IMR-90 (cell line): ENCODE results near the gene AMIGO2.

Experiments
- BHLHE40 ChIP-seq: fragments of 150-350 bp; IDR thresholded peaks from 2 replicates; pipeline ENCODE4 v1.6.1; 2016; ENCODE audit warnings: mild to moderate bottlenecking, low read depth, low read length
- CHD1 ChIP-seq: IDR thresholded peaks from 2 replicates; pipeline ENCODE4 v1.6.1; 2012; ENCODE audit warnings: low read depth, low read length, improper control_type of control experiment
- FOS ChIP-seq: fragments of 150-350 bp; IDR thresholded peaks from 2 replicates; pipeline ENCODE4 v1.6.1; 2016; ENCODE audit warnings: low read depth, low read length
- MAZ ChIP-seq: IDR thresholded peaks from 2 replicates; pipeline ENCODE4 v1.6.1; 2012; ENCODE audit warnings: low read depth, mild to moderate bottlenecking, low read length, improper control_type of control experiment, moderate library complexity, borderline replicate concordance
- MXI1 ChIP-seq: IDR thresholded peaks from 2 replicates; pipeline ENCODE4 v1.6.1; 2012; ENCODE audit warnings: low read depth, mild to moderate bottlenecking, low read length, moderate library complexity, borderline replicate concordance
- NFE2L2 ChIP-seq: fragments of 150-350 bp; IDR thresholded peaks from 2 replicates; pipeline ENCODE4 v1.6.1; 2016; ENCODE audit warnings: low read depth, mild to moderate bottlenecking, low read length
- POLR2A ChIP-seq: IDR thresholded peaks from 2 replicates; pipeline ENCODE4 v1.6.1; 2012; ENCODE audit warnings: mild to moderate bottlenecking, low read depth, low read length
- SMC3 ChIP-seq: fragments of 150-350 bp; IDR thresholded peaks from 2 replicates; pipeline ENCODE4 v1.6.1; 2016; ENCODE audit warnings: low read depth, mild to moderate bottlenecking, antibody characterized with exemption, low read length, moderate library complexity
- TF ChIP-seq, protein P1 (sequence below): conservative IDR thresholded peaks from 2 replicates; pipeline ENCODE4 v1.5.1; 2012; ENCODE audit warnings: mild to moderate bottlenecking, low read depth, low read length, improper control_type of control experiment
- TF ChIP-seq, protein P2 (sequence below): fragments of 150-350 bp; IDR thresholded peaks from 2 replicates; pipeline ENCODE4 v1.6.1; 2016; ENCODE audit warnings: low read depth, mild to moderate bottlenecking, low read length, moderate library complexity, borderline replicate concordance
- TF ChIP-seq, protein P3 (sequence below): fragments of 150-350 bp; IDR thresholded peaks from 2 replicates; pipeline ENCODE4 v1.6.1; 2017; ENCODE audit warnings: mild to moderate bottlenecking, antibody characterized with exemption, low read length, low read depth

DNA sequence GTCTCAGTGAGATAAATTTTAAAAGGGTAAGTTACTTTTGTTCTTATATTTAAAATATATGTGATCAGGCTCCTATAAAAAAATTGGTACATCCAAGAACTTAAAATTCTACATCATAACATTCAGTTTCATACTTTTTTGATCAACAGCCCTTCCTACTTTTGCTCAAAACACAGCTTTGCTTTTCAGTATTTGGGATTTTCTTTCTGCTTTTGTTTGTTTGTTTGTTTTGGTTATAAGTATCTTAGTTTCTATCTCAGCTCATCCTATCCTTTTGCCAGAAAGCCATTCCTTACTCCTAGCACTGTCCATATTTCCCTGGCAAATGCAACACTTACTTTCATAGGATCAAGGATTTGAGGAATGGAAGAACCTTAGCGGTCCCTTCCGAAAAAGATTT, 5.0 kb downstream of the AMIGO2 start:
- TF ChIP-seq, protein P1, sequence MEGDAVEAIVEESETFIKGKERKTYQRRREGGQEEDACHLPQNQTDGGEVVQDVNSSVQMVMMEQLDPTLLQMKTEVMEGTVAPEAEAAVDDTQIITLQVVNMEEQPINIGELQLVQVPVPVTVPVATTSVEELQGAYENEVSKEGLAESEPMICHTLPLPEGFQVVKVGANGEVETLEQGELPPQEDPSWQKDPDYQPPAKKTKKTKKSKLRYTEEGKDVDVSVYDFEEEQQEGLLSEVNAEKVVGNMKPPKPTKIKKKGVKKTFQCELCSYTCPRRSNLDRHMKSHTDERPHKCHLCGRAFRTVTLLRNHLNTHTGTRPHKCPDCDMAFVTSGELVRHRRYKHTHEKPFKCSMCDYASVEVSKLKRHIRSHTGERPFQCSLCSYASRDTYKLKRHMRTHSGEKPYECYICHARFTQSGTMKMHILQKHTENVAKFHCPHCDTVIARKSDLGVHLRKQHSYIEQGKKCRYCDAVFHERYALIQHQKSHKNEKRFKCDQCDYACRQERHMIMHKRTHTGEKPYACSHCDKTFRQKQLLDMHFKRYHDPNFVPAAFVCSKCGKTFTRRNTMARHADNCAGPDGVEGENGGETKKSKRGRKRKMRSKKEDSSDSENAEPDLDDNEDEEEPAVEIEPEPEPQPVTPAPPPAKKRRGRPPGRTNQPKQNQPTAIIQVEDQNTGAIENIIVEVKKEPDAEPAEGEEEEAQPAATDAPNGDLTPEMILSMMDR: no peak
- TF ChIP-seq, protein P2, sequence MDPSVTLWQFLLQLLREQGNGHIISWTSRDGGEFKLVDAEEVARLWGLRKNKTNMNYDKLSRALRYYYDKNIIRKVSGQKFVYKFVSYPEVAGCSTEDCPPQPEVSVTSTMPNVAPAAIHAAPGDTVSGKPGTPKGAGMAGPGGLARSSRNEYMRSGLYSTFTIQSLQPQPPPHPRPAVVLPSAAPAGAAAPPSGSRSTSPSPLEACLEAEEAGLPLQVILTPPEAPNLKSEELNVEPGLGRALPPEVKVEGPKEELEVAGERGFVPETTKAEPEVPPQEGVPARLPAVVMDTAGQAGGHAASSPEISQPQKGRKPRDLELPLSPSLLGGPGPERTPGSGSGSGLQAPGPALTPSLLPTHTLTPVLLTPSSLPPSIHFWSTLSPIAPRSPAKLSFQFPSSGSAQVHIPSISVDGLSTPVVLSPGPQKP: no peak
- TF ChIP-seq POLR2A (no peak), BHLHE40 (no peak), FOS (no peak), CHD1 (no peak), SMC3 (no peak), NFE2L2 (no peak), MAZ (no peak), MXI1 (no peak)
- TF ChIP-seq, protein P3, sequence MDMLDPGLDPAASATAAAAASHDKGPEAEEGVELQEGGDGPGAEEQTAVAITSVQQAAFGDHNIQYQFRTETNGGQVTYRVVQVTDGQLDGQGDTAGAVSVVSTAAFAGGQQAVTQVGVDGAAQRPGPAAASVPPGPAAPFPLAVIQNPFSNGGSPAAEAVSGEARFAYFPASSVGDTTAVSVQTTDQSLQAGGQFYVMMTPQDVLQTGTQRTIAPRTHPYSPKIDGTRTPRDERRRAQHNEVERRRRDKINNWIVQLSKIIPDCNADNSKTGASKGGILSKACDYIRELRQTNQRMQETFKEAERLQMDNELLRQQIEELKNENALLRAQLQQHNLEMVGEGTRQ: no peak
